SK-N-SH (cell line): ENCODE results near the gene HCN1. TPM values are rescaled to one million over a fixed set of nuclear protein-coding genes. Genes with fewer than 3 reads are reported as not detected.
A peak's percentile ranks its signal among the peaks of the same experiment; 100 is the strongest.

Experiments
- CTCF ChIA-PET: fragments of 300-600, 350-600 bp; formaldehyde crosslinking; extraction: SDS; loops from one replicate; lab custom pipeline; 2021; lab: Yijun Ruan, JAX
- POLR2A ChIA-PET: fragments of 350-600 bp; sonication (Branson Sonifier 250); formaldehyde crosslinking; extraction: SDS; loops from one replicate; lab custom pipeline; 2020; ENCODE audit warnings: antibody characterized with exemption, inconsistent platforms; lab: Yijun Ruan, JAX
- DNase-seq: peaks from one replicate; pipeline ENCODE4 v3.0.0; 2012
- H2AFZ ChIP-seq: fragments of 200-600 bp; sonication (generic); 2 replicates; pipeline ENCODE4 v1.8.1; 2016; ENCODE audit warnings: antibody characterized with exemption, mild to moderate bottlenecking, low read depth
- H3F3A ChIP-seq: fragments of 200-600 bp; sonication (generic); replicated peaks from 2 replicates; pipeline ENCODE3; 2016; ENCODE audit warnings: antibody characterized with exemption, mild to moderate bottlenecking; ENCODE audit not compliant: insufficient read depth
- H3K27ac ChIP-seq, 2 experiments: fragments of 200-500 bp in 1 of 2; fragments of 200-600 bp in 1 of 2; sonication (Bioruptor generic) in 1 of 2; sonication (generic), shearing (Covaris generic) in 1 of 2; 2 replicates each; pipeline versions ENCODE4 v1.5.1 to v1.6.1; 2014 to 2016; ENCODE audit warnings: low read depth in 2 of 2, inconsistent platforms in 1 of 2, low read length in 1 of 2, mild to moderate bottlenecking in 1 of 2, mixed read lengths in 1 of 2
- H3K27me3 ChIP-seq: fragments of 200-600 bp; sonication (generic), shearing (Covaris generic); 2 replicates; pipeline ENCODE4 v1.6.1; 2016; ENCODE audit warnings: mixed run types; ENCODE audit not compliant: insufficient read depth
- H3K36me3 ChIP-seq, 2 experiments: fragments of 200-500 bp in 1 of 2; fragments of 200-600 bp in 1 of 2; sonication (Bioruptor generic) in 1 of 2; sonication (generic) in 1 of 2; replicated peaks in 1 of 2; 2 replicates each; pipeline versions ENCODE3 to v1.5.1; 2014 to 2016; ENCODE audit warnings: low read length in 1 of 2, mild to moderate bottlenecking in 1 of 2; ENCODE audit not compliant: insufficient read depth in 2 of 2, control insufficient read depth in 1 of 2
- H3K4me1 ChIP-seq, 2 experiments: fragments of 200-500 bp in 1 of 2; fragments of 200-600 bp in 1 of 2; sonication (Bioruptor generic) in 1 of 2; sonication (generic), shearing (Covaris generic) in 1 of 2; 2 replicates each; pipeline versions ENCODE4 v1.5.1 to v1.6.1; 2014 to 2016; ENCODE audit warnings: low read depth in 1 of 2, low read length in 1 of 2, mixed run types in 1 of 2; ENCODE audit not compliant: insufficient read depth in 2 of 2, control insufficient read depth in 1 of 2
- H3K4me2 ChIP-seq: fragments of 200-600 bp; sonication (generic), shearing (Covaris generic); 2 replicates; pipeline ENCODE4 v1.6.1; 2017; ENCODE audit warnings: mixed run types
- H3K4me3 ChIP-seq, 2 experiments: fragments of 200-500 bp in 1 of 2; fragments of 200-600 bp in 1 of 2; sonication (Bioruptor generic) in 1 of 2; sonication (generic), shearing (Covaris generic) in 1 of 2; 2 replicates each; pipeline versions ENCODE4 v1.5.1 to v1.8.1; 2014 to 2016; ENCODE audit warnings: low read depth in 2 of 2, inconsistent platforms in 1 of 2, low read length in 1 of 2, mild to moderate bottlenecking in 1 of 2, mixed read lengths in 1 of 2, moderate library complexity in 1 of 2
- H3K79me2 ChIP-seq: fragments of 200-600 bp; sonication (generic); 2 replicates; pipeline ENCODE4 v1.8.1; 2017; ENCODE audit warnings: mild to moderate bottlenecking; ENCODE audit not compliant: insufficient read depth
- H3K9ac ChIP-seq: fragments of 200-600 bp; sonication (generic); 2 replicates; pipeline ENCODE4 v1.6.1; 2017; ENCODE audit warnings: mixed run types
- H3K9me2 ChIP-seq: fragments of 200-600 bp; sonication (generic); 2 replicates; pipeline ENCODE4 v1.6.1; 2017; ENCODE audit warnings: mixed run types
- H3K9me3 ChIP-seq: fragments of 200-600 bp; sonication (generic); 2 replicates; pipeline ENCODE4 v1.6.1; 2017; ENCODE audit warnings: mixed run types, mild to moderate bottlenecking, moderate library complexity
- H4K20me1 ChIP-seq: fragments of 200-600 bp; sonication (generic); 2 replicates; pipeline ENCODE4 v1.6.1; 2017; ENCODE audit warnings: mild to moderate bottlenecking, mixed run types; ENCODE audit not compliant: insufficient read depth
- CHD2 ChIP-seq: fragments of 150-350 bp; IDR thresholded peaks from 2 replicates; pipeline ENCODE4 v1.6.1; 2018; ENCODE audit warnings: low read length; ENCODE audit not compliant: partially characterized antibody
- CTCF ChIP-seq: fragments of 200-600 bp; sonication (generic); IDR thresholded peaks from 2 replicates; pipeline ENCODE4 v1.6.1; 2017; ENCODE audit warnings: antibody characterized with exemption, mild to moderate bottlenecking, moderate library complexity
- ELF1 ChIP-seq: IDR thresholded peaks from 2 replicates; pipeline ENCODE4 v1.4.0; 2012
- FOSL2 ChIP-seq: IDR thresholded peaks from 2 replicates; pipeline ENCODE4 v1.4.0; 2012; ENCODE audit warnings: low read depth, mild to moderate bottlenecking, moderate library complexity, borderline replicate concordance
- FOXJ3 ChIP-seq: sonication (generic); formaldehyde crosslinking; IDR thresholded peaks from 2 replicates; pipeline ENCODE4 v1.5.1; 2020; ENCODE audit warnings: mild to moderate bottlenecking, missing genetic modification reagents
- GABPA ChIP-seq: IDR thresholded peaks from 2 replicates; pipeline ENCODE4 v1.4.0; 2012; ENCODE audit warnings: low read depth, mild to moderate bottlenecking
- IRF3 ChIP-seq: fragments of 150-350 bp; IDR thresholded peaks from 2 replicates; pipeline ENCODE4 v1.6.1; 2016; ENCODE audit warnings: mild to moderate bottlenecking, low read depth, low read length
- NRF1 ChIP-seq: IDR thresholded peaks from 2 replicates; pipeline ENCODE4 v1.6.1; 2012; ENCODE audit warnings: low read depth, mild to moderate bottlenecking, low read length
- RAD21 ChIP-seq: IDR thresholded peaks from 2 replicates; pipeline ENCODE4 v1.6.1; 2012; ENCODE audit warnings: mild to moderate bottlenecking, low read length
- SIN3A ChIP-seq: IDR thresholded peaks from 2 replicates; pipeline ENCODE4 v1.6.1; 2012; ENCODE audit warnings: low read depth, mild to moderate bottlenecking, low read length, moderate library complexity, borderline replicate concordance
- SMC3 ChIP-seq: IDR thresholded peaks from 2 replicates; pipeline ENCODE4 v1.6.1; 2012; ENCODE audit warnings: low read depth, low read length, improper control_type of control experiment
- TEAD4 ChIP-seq: IDR thresholded peaks from 2 replicates; pipeline ENCODE4 v1.4.0; 2012; ENCODE audit warnings: mild to moderate bottlenecking, borderline replicate concordance; ENCODE audit not compliant: insufficient read depth
- YY1 ChIP-seq: IDR thresholded peaks from 2 replicates; pipeline ENCODE4 v1.4.0; 2012; ENCODE audit warnings: low read depth, mild to moderate bottlenecking
- WGBS: methylation state at CpG from one replicate; pipeline ENCODE4 v1.1.6; 2017; ENCODE audit warnings: low lambda C conversion rate; 5-methylcytosine and 5-hydroxymethylcytosine counted together
- polyA plus RNA-seq, 3 experiments: library from polyadenylated mRNA; depleted of rRNA; stranded (reverse); fragments of >200 nt; gene quantifications; 2 replicates each; pipeline ENCODE4 v1.2.3, GENCODE V29; 2012
- TF ChIP-seq, protein P1 (sequence below): fragments of 150-350 bp; IDR thresholded peaks from 2 replicates; pipeline ENCODE4 v1.6.1; 2017; ENCODE audit warnings: antibody characterized with exemption, low read length, low read depth, borderline replicate concordance
- TF ChIP-seq, protein P2 (sequence below): IDR thresholded peaks from 2 replicates; pipeline ENCODE4; 2012
- TF ChIP-seq, protein P3 (sequence below): IDR thresholded peaks from 2 replicates; pipeline ENCODE4 v1.6.1; 2012; ENCODE audit warnings: mild to moderate bottlenecking, low read depth, low read length, moderate library complexity

Gene HCN1
- polyA plus RNA-seq, 1 of the 3 experiments (the other 2 are of a cell fraction) = not detected

DNA sequence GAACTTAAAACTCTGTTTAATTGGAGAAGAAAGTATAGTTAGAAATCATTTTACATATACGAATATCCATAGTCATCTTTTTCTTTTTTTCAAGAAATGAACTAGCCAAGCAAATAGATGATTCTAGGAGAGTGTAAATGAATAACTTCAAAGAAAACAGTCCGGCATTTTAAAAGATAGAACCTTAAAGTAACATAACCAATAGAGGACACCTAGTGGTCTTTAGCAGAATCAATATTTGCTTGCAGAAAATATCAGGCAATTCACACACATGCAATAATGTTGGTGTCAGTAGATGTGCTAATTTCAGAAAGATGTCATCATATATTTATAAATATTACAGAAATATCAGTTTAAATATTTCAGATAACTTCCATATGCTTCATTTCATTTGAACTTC, 57.1 kb downstream of the HCN1 start:
- peak; percentile 56 for TF ChIP-seq CTCF
- TF ChIP-seq, protein P1, sequence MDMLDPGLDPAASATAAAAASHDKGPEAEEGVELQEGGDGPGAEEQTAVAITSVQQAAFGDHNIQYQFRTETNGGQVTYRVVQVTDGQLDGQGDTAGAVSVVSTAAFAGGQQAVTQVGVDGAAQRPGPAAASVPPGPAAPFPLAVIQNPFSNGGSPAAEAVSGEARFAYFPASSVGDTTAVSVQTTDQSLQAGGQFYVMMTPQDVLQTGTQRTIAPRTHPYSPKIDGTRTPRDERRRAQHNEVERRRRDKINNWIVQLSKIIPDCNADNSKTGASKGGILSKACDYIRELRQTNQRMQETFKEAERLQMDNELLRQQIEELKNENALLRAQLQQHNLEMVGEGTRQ = no peak
- TF ChIP-seq TEAD4 = no peak
- TF ChIP-seq ELF1 = no peak
- no peak for TF ChIP-seq SIN3A
- TF ChIP-seq RAD21 = peak; percentile 28; the same call in 1 of the 2 replicates
- no peak for TF ChIP-seq FOXJ3
- TF ChIP-seq SMC3 = no peak
- TF ChIP-seq YY1 = no peak
- peak; percentile 1 for DNase-seq
- no peaks in the 10 kb centered on the region for H3K9me2 ChIP-seq
- no peaks in the 10 kb centered on the region for H3K4me1 ChIP-seq
- H3K4me2 ChIP-seq = no peak overlapping the region
- H4K20me1 ChIP-seq = no peaks in the 10 kb centered on the region
- no peak overlapping the region for H2AFZ ChIP-seq
- H3K4me3 ChIP-seq = no peak overlapping the region
- no peaks in the 10 kb centered on the region for H3K79me2 ChIP-seq
- H3K27ac ChIP-seq = no peak overlapping the region
- WGBS = under 1% methylated on average over 2 of the region's 2 CpGs
- POLR2A ChIA-PET = no interaction called here
- CTCF ChIA-PET = no interaction called here
- no peaks in the 10 kb centered on the region for H3K36me3 ChIP-seq
- no peaks in the 10 kb centered on the region for H3K9me3 ChIP-seq
- no peak overlapping the region for H3K9ac ChIP-seq
- no peaks in the 10 kb centered on the region for H3F3A ChIP-seq
- H3K27me3 ChIP-seq = no peaks in the 10 kb centered on the region

GRCh38 chr5:45627076-45627656, 69.0 kb downstream of the HCN1 start:
- H3K9me2 ChIP-seq = no peaks in the 10 kb centered on the region
- H4K20me1 ChIP-seq = no peaks in the 10 kb centered on the region
- no peak overlapping the region for H3K27ac ChIP-seq
- no peaks in the 10 kb centered on the region for H3K9me3 ChIP-seq
- no peak overlapping the region for H3K9ac ChIP-seq
- H3F3A ChIP-seq = no peaks in the 10 kb centered on the region
- no peak for TF ChIP-seq FOSL2
- TF ChIP-seq ELF1 = no peak
- no peak for TF ChIP-seq GABPA
- no peak for TF ChIP-seq NRF1
- TF ChIP-seq IRF3 = no peak
- TF ChIP-seq, protein P1 = no peak
- no peak for TF ChIP-seq CHD2
- no peak for TF ChIP-seq SMC3
- TF ChIP-seq, protein P2, sequence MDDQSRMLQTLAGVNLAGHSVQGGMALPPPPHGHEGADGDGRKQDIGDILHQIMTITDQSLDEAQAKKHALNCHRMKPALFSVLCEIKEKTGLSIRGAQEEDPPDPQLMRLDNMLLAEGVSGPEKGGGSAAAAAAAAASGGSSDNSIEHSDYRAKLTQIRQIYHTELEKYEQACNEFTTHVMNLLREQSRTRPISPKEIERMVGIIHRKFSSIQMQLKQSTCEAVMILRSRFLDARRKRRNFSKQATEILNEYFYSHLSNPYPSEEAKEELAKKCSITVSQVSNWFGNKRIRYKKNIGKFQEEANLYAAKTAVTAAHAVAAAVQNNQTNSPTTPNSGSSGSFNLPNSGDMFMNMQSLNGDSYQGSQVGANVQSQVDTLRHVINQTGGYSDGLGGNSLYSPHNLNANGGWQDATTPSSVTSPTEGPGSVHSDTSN = no peak
- TF ChIP-seq, protein P3, sequence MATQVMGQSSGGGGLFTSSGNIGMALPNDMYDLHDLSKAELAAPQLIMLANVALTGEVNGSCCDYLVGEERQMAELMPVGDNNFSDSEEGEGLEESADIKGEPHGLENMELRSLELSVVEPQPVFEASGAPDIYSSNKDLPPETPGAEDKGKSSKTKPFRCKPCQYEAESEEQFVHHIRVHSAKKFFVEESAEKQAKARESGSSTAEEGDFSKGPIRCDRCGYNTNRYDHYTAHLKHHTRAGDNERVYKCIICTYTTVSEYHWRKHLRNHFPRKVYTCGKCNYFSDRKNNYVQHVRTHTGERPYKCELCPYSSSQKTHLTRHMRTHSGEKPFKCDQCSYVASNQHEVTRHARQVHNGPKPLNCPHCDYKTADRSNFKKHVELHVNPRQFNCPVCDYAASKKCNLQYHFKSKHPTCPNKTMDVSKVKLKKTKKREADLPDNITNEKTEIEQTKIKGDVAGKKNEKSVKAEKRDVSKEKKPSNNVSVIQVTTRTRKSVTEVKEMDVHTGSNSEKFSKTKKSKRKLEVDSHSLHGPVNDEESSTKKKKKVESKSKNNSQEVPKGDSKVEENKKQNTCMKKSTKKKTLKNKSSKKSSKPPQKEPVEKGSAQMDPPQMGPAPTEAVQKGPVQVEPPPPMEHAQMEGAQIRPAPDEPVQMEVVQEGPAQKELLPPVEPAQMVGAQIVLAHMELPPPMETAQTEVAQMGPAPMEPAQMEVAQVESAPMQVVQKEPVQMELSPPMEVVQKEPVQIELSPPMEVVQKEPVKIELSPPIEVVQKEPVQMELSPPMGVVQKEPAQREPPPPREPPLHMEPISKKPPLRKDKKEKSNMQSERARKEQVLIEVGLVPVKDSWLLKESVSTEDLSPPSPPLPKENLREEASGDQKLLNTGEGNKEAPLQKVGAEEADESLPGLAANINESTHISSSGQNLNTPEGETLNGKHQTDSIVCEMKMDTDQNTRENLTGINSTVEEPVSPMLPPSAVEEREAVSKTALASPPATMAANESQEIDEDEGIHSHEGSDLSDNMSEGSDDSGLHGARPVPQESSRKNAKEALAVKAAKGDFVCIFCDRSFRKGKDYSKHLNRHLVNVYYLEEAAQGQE = no peak
- no peak for TF ChIP-seq RAD21
- DNase-seq = no peak
- ChIA-PET CTCF (no interaction called here), POLR2A (no interaction called here)
- no peaks in the 10 kb centered on the region for H3K36me3 ChIP-seq
- no peaks in the 10 kb centered on the region for H3K27me3 ChIP-seq
- no peaks in the 10 kb centered on the region for H3K4me1 ChIP-seq
- no peaks in the 10 kb centered on the region for H3K79me2 ChIP-seq
- 3% methylated on average over 2 of the region's 2 CpGs for WGBS
- H3K4me3 ChIP-seq = no peak overlapping the region
- no peak overlapping the region for H3K4me2 ChIP-seq
- H2AFZ ChIP-seq = no peak overlapping the region
